GM18517 (cell line): ENCODE data around the gene FAM111B.
A peak's percentile ranks its signal among the peaks of the same experiment; 100 is the strongest.
"Not testable (repeated sequence)": the region's sequence is repeated elsewhere in the genome, so short reads cannot be mapped to it uniquely, and the experiment has no call there.

Experiments used
- ATAC-seq: cut with Tn5 transposase; IDR thresholded peaks from one replicate; pipeline ENCODE4 v1.9.1; 2021; ENCODE audit warnings: mild to moderate bottlenecking, moderate library complexity; ENCODE audit not compliant: unreplicated experiment

Gene FAM111B

GRCh38 chr11:59106363-59107336 lies at the start of gene FAM111B:
Gene FAM111B (plus strand): TSS chr11:59107237. CDS start chr11:59109626, 2,389 bp downstream.
- peak; percentile 81 for ATAC-seq

GRCh38 chr11:59058120-59059033 lies 48.7 kb upstream of the FAM111B start:
- peak; percentile 95 for ATAC-seq

GRCh38 chr11:59060096-59060495 lies 46.9 kb upstream of the FAM111B start:
- not testable (repeated sequence) for ATAC-seq

GRCh38 chr11:59062602-59063529 lies 44.2 kb upstream of the FAM111B start:
- no peak for ATAC-seq

- ATAC-seq = not testable (repeated sequence)
These were observed 42.9 kb upstream of the FAM111B start for GRCh38 chr11:59063996-59064727.

GRCh38 chr11:59069087-59069486 lies 38.0 kb upstream of the FAM111B start:
- ATAC-seq = no peak

- peak; percentile 97 for ATAC-seq
These were observed 30.0 kb upstream of the FAM111B start for GRCh38 chr11:59076876-59077571.

GRCh38 chr11:59078435-59078834 lies 28.6 kb upstream of the FAM111B start:
- ATAC-seq = no peak

- ATAC-seq = no peak
These were observed 28.0 kb upstream of the FAM111B start for GRCh38 chr11:59079086-59079485.

GRCh38 chr11:59080421-59080820 lies 26.6 kb upstream of the FAM111B start:
- not testable (repeated sequence) for ATAC-seq

GRCh38 chr11:59081430-59082020 lies 25.5 kb upstream of the FAM111B start:
- ATAC-seq = not testable (repeated sequence)

GRCh38 chr11:59086007-59086406 lies 21.0 kb upstream of the FAM111B start, which contains the start of gene GLYATL1B:
Gene GLYATL1B (plus strand): TSS chr11:59086307. CDS start chr11:59086307, 0 bp downstream.
- ATAC-seq = not testable (repeated sequence)

- ATAC-seq = no peak
These were observed 18.9 kb upstream of the FAM111B start for GRCh38 chr11:59088162-59088561.

- not testable (repeated sequence) for ATAC-seq
These were observed 13.5 kb upstream of the FAM111B start for GRCh38 chr11:59093576-59093975.

- peak; percentile 92 for ATAC-seq
These were observed 11.8 kb upstream of the FAM111B start for GRCh38 chr11:59095225-59095624.

GRCh38 chr11:59095972-59096575 lies 11.0 kb upstream of the FAM111B start:
- ATAC-seq = not testable (repeated sequence)

- ATAC-seq = peak; percentile 44
These were observed 9.8 kb upstream of the FAM111B start for GRCh38 chr11:59097113-59097708.
